NOMO-1 (cell line): ENCODE results near the gene TRIP13.
"Not testable (repeated sequence)": the region's sequence is repeated elsewhere in the genome, so short reads cannot be mapped to it uniquely, and the experiment has no call there.

Experiments used
- DNase-seq, 2 experiments: peaks; one replicate each; lab custom pipeline; 2025; ENCODE audit not compliant: unreplicated experiment in 2 of 2; lab: John Stamatoyannopoulos, UW

TRIP13 gene

DNA sequence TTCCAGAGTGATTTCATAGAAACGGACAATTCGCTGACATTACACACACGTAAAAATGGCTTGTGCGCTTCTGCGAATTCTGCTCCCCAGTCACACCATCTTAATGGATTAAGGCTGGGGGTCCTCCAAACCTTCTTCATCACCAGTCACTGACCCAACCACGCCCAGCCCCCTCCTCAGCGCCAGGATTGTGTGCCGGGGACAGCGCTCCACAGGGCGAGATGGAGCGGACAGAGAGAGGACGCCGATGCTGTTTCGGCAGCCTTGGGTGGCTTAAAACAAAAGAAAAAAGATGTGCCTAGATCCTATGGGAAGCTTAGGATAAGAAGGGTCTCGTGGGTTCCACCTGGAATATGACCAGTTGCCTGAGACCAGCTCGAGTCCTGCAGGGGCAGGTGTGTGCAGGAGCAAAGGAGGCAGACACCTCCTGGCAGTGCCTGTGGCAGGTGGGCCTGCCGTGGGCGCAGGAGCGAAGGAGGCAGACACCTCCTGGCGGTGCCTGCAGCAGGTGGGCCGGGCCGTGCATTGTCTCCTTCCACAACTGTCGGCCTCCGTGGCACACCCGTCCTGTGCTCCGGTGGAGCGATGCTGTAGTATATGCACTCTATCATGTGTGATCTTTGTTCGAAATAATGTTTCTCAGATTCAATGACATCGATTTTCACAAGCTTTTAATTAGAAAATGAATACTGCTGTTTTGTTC lies 20.9 kb upstream of the TRIP13 start:
- DNase-seq: no peak

- no peak for DNase-seq
Observed at GRCh38 chr5:872301-872700, 20.4 kb upstream of the TRIP13 start.

DNA sequence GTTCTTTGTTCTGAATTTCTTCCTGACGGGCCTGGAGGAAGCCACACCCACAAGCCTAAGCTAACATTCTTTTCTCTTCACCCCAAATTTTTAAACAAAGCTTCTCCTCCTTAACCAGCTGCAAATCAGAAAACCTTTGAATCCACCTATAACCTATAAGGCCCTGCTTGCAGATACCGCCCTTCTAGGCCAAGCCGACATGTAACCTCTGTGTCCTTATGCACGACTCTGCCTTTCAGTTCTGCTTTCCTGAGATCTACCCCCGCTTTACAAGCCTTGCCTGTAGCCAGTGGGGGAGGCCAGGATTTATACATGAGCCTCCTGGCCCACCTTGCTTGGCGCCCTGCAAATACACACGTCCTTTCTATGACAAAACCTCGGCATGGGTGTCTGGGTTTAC lies 19.4 kb upstream of the TRIP13 start:
- peak in 1 of 2 experiments; percentile 14 for DNase-seq

- DNase-seq: no peak
Observed at GRCh38 chr5:875931-876330, 16.8 kb upstream of the TRIP13 start.

GRCh38 chr5:876398-877365 lies 16.0 kb upstream of the TRIP13 start:
- no peak for DNase-seq

- DNase-seq: no peak
Observed at GRCh38 chr5:878125-878524, 14.6 kb upstream of the TRIP13 start.

- not testable (repeated sequence) for DNase-seq
Observed at GRCh38 chr5:878677-879076, 14.0 kb upstream of the TRIP13 start.

- no peak for DNase-seq
Observed at GRCh38 chr5:880816-881550, 11.7 kb upstream of the TRIP13 start.

GRCh38 chr5:881551-881935 lies 11.1 kb upstream of the TRIP13 start:
- no peak for DNase-seq

DNA sequence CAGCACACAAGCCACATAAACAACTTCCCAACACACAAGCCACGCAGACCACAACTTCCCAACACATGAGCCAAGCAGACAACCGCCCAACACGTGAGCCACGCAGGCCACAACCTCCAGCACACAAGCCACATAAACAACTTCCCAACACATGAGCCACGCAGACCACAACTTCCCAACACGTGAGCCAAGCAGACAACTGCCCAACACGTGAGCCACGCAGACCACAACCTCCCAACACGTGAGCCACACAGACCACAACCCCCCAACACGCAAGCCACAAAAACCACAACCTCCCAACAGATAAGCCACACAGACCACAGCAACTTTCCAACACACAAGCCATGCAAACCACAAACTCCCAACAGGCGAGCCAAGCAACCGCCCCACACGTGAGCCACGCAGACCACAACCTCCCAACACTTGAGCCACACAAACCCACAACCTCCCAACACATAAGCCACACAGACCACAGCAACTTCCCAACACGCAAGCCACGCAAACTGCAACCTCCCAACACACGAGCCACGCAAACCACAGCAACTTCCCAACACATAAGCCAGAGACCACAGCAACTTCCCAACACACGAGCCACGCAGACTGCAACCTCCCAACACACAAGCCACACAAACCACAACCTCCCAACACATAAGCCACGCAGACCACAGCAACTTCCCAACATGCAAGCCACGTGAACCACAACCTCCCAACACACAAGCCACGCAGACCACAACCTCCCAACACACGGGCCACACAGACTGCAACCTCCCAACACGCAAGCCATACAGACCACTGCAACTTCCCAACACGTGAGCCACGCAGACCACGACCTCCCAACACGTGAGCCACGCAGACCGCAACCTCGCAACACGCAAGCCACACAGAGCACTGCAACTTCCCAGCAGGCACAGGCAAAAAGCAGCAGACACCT lies 10.2 kb upstream of the TRIP13 start:
- DNase-seq: no peak

- no peak for DNase-seq
Observed at GRCh38 chr5:883475-884181, 9.1 kb upstream of the TRIP13 start.

DNA sequence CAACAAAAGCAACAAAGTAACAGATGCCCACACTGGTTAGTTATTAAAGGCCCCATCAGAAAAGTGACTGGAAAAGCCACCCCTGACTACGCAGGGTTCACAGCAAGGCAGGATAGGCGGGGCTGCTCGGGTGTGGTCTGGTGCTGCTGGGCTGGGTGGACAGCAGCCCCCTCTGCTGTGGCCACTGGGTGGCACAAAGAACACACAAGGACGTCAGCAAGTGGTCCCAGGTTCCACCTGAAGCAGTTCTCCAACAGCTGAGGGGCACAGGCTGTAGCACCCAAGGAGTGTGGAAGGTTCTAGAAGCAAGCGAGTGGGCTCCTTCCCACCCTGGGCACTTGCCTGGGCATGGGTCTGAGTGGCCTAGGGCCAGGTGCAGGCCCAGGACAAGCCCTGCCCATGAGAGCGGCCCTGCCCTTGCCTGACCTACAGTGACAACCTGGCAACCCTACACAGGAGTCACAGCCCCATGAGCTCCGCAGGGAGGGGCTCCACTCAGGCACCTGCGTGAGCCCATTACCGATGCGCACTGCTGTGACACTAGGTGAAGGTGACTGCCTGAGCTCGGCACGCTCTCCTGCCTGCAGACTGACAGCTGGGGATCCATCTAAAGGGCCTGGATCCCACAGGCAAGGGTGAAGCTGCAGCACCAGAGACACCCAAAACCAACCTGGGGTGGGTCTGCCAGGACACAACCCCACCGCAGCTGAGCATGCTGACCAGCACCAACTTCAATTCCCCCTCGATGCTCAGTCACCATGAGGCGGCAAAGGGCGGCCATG lies 8.1 kb upstream of the TRIP13 start:
- DNase-seq: no peak

- no peak for DNase-seq
Observed at GRCh38 chr5:885127-885442, 7.6 kb upstream of the TRIP13 start.

DNA sequence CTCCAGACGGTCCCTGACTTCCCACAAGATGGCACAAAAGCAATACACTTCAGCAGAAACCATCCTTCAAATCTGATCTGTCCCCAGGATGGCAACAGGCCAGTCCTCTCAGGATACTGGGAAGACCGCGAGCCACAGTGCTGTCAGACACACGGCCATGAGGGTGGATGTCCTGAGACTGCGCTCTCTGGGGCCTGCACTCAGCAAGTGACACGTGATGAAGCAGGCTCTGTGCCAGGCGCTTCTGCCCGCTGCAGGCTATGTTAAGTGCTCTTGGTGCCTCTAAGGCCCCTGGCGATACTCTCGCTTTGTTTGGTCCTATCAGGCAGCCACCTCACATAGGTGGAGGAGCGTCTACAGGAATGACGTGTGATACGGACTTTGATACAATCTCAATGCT lies 7.2 kb upstream of the TRIP13 start:
- DNase-seq: no peak

DNA sequence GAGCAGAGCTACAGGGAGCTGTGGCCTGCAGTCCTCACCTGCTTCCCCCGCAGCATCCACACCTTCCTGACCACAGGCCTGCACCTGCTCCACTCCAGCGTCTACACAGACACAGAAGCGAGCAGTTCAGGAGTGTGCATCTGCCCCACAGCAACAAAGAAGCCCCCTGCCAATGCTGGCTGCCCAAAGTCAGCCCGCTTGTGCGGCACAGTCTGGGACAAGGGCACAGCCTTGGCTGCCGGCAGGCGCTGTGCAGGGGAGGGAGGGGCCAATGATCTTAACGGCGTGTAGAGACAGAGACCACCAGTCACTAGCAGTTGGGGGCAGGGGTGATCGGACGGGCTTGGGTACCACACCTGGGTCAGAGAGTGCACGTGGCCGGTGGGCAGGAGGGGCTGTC lies 6.6 kb upstream of the TRIP13 start:
- DNase-seq: no peak

GRCh38 chr5:886716-887325 lies 5.9 kb upstream of the TRIP13 start:
- DNase-seq: no peak

- DNase-seq: no peak
Observed at GRCh38 chr5:887947-888637, 4.6 kb upstream of the TRIP13 start.

GRCh38 chr5:888638-889035 lies 4.0 kb upstream of the TRIP13 start:
- DNase-seq: no peak
